Left ventricle myocardium inferior (tissue), 1 donor: ENCODE measurements around the gene MRPS27. TPM values are rescaled to one million over a fixed set of nuclear protein-coding genes. Genes with fewer than 3 reads are reported as not detected.

Experiments
- DNase-seq: peaks from one replicate; pipeline ENCODE4 v3.0.0-alpha.2; 2020
- H3K27ac ChIP-seq: fragments of 200-600 bp; replicated peaks from 2 replicates; pipeline ENCODE4 v1.8.0; 2021
- H3K27me3 ChIP-seq: fragments of 200-600 bp; 2 replicates; pipeline ENCODE4 v1.8.0; 2021; ENCODE audit warnings: low read depth
- H3K36me3 ChIP-seq: fragments of 200-600 bp; 2 replicates; pipeline ENCODE4 v1.8.0; 2021
- H3K4me1 ChIP-seq: fragments of 200-600 bp; 2 replicates; pipeline ENCODE4 v1.8.0; 2021
- H3K4me3 ChIP-seq: fragments of 200-600 bp; 2 replicates; pipeline ENCODE4 v1.8.0; 2021; ENCODE audit warnings: mild to moderate bottlenecking, moderate library complexity
- H3K9me3 ChIP-seq: fragments of 200-600 bp; replicated peaks from 2 replicates; pipeline ENCODE4 v1.8.0; 2021
- intact Hi-C: fragments of 100-400 bp; cut with micrococcal nuclease; formaldehyde crosslinking; loops from one replicate; pipeline ENCODE4 v1.11.0; 2022
- total RNA-seq: library from RNA; stranded (reverse); fragmentation: NEBNext Ultra II Directional; extraction: Animal tissue kit (Norgen Biotek cat#: 25700); gene quantifications from one replicate; pipeline ENCODE4 v1.2.1, GENCODE V29; 2021
- TF ChIP-seq, protein P1 (sequence below): fragments of 200-600 bp; IDR thresholded peaks from 2 replicates; pipeline ENCODE4 v1.8.0; 2021; ENCODE audit warnings: antibody characterized with exemption, mild to moderate bottlenecking, borderline replicate concordance
- donor health status: DM: no; HTN: yes; CAD: no; lungs with severe emphysema.

MRPS27 gene
- total RNA-seq, 1 donor from 2014 or later: 72.0 TPM

DNA sequence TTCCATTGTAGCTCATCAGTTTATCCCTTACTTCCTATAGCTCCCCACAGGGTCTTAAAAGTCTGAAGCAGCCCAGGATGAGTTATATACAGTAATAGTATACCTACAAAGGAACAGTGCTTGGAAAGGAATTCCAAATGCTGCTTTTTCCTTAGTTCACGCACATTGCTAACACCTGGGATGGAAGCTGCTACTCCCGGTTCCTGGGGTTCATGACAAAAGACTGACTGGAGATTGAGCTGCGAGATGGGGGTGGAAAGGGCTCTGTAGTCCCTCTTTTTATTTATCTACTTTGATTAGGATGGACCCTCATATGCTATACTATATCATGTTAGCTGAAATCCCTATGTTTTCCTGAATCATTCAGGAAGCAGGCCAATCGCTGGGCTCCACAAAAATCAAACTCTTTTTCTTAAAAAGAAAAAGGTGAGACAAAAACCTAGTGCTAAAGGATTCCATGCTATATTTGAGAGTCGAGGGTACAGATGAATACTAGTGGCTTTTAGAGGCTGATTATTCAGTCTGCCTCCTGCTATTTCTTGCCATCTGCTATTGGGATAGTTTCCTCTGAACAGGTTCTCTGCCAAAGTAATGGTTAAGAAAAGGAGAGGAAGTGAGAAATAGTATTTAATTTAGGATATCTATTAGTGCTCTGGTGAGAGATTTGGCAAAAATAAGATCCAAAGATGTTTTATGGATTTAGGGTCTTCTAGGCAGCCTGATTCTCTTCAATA lies 81.2 kb downstream of the MRPS27 start:
- Histone ChIP-seq H3K27me3 (no peaks in the 10 kb centered on the region), H3K4me1 (peaks cover 6% of the 10 kb centered on the region), H3K36me3 (peaks cover 8% of the 10 kb centered on the region), H3K9me3 (no peaks in the 10 kb centered on the region), H3K27ac (no peak overlapping the region), H3K4me3 (no peak overlapping the region)
- TF ChIP-seq, protein P1, sequence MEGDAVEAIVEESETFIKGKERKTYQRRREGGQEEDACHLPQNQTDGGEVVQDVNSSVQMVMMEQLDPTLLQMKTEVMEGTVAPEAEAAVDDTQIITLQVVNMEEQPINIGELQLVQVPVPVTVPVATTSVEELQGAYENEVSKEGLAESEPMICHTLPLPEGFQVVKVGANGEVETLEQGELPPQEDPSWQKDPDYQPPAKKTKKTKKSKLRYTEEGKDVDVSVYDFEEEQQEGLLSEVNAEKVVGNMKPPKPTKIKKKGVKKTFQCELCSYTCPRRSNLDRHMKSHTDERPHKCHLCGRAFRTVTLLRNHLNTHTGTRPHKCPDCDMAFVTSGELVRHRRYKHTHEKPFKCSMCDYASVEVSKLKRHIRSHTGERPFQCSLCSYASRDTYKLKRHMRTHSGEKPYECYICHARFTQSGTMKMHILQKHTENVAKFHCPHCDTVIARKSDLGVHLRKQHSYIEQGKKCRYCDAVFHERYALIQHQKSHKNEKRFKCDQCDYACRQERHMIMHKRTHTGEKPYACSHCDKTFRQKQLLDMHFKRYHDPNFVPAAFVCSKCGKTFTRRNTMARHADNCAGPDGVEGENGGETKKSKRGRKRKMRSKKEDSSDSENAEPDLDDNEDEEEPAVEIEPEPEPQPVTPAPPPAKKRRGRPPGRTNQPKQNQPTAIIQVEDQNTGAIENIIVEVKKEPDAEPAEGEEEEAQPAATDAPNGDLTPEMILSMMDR: no peak
- intact Hi-C loops: no loop called here
- no peak for DNase-seq

DNA sequence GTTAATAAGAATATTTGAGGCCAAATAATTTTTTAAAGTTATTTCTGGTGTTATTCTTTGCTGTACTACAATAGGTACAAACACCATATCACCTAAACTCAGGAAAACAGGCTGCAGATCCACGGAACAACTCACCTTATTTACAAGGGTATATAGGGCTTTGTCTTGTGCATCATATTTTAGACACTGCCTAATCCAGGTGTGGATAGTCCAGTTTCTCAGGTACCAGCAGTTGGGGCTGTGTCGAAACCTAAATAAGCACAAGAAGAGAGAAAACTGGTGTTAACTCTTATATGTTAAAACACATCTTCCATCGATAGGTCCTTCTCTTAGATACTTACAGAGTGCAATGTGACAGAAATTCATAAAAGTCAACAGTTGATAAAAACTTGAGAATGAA lies 82.2 kb downstream of the MRPS27 start:
- intact Hi-C loops: no loop called here
- TF ChIP-seq, protein P1: no peak
- Histone ChIP-seq H3K27ac (no peak overlapping the region), H3K27me3 (no peaks in the 10 kb centered on the region), H3K4me1 (peaks cover 11% of the 10 kb centered on the region), H3K9me3 (no peaks in the 10 kb centered on the region), H3K4me3 (no peak overlapping the region), H3K36me3 (peaks cover 8% of the 10 kb centered on the region)
- no peak for DNase-seq

DNA sequence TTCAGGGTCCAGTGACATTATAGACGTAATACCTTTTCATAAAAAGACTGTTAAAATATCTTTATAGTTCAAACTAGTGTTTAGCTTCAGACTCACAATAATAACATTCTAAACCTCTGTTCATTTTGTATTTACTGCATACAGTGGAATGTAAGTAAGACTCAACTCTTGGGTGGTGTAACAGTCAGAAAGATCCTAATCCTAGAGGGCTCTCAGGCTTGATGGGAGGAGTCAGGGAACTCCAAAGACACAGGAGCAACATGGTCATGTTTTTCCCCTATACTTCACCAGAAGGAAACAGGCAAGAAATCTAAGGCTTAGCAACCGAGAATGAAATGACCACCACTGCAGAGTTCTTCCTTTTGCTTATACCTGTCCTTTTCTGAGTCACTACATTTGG lies 82.6 kb downstream of the MRPS27 start:
- Histone ChIP-seq H3K4me1 (peaks cover 12% of the 10 kb centered on the region), H3K27ac (no peak overlapping the region), H3K4me3 (no peak overlapping the region), H3K36me3 (peaks cover 11% of the 10 kb centered on the region), H3K9me3 (no peaks in the 10 kb centered on the region), H3K27me3 (no peaks in the 10 kb centered on the region)
- TF ChIP-seq, protein P1: no peak
- intact Hi-C loops: no loop called here
- DNase-seq: no peak

DNA sequence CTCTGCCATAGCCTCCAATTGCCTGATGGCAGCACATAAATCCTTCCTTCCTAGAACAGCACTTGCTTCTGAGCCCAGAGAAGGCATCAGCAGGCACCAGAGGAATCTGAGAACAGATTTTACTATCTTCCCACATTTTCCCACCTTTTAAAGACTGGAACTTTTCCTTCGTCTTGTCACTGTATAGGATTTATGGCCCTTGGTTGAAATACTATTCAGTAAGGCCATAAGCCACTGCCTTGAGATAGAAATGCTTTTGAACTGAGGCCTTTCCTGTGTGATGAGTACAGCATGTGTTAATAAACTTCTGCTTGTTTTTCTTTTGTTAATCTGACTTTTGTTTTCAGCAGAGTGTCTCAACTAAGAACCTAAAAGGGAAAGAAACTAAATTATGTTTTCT lies 84.3 kb downstream of the MRPS27 start:
- peaks cover 19% of the 10 kb centered on the region for H3K36me3 ChIP-seq
- TF ChIP-seq, protein P1: no peak
- intact Hi-C loops: no loop called here
- H3K4me1 ChIP-seq: peaks cover 12% of the 10 kb centered on the region
- H3K27me3 ChIP-seq: no peaks in the 10 kb centered on the region
- no peak for DNase-seq
- H3K27ac ChIP-seq: no peak overlapping the region
- H3K9me3 ChIP-seq: no peaks in the 10 kb centered on the region
- H3K4me3 ChIP-seq: no peak overlapping the region

DNA sequence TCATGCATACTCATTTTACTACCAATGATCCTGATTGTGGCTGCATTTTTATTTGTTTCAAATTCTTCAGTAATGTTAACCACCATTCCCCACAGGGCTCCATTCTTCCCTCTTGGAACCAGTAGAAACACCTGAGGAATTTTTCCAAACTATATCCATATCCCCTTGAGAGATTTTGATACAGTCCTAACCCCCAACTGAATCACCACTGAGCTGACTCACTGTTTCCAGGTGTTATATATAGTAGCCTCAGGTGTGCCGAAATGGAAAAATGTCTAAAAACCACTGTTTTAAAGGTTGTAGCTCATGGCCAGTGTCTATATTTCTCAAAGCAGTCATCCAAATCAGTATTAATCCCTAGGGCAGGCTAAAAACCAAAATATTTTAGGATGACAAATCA lies 85.2 kb downstream of the MRPS27 start:
- TF ChIP-seq, protein P1: no peak
- no peak overlapping the region for H3K4me3 ChIP-seq
- intact Hi-C loops: no loop called here
- no peak for DNase-seq
- H3K27me3 ChIP-seq: no peaks in the 10 kb centered on the region
- peaks cover 19% of the 10 kb centered on the region for H3K36me3 ChIP-seq
- H3K4me1 ChIP-seq: peaks cover 13% of the 10 kb centered on the region
- no peak overlapping the region for H3K27ac ChIP-seq
- H3K9me3 ChIP-seq: no peaks in the 10 kb centered on the region
